ENCODE measurements around the gene FBXO28.

DNA sequence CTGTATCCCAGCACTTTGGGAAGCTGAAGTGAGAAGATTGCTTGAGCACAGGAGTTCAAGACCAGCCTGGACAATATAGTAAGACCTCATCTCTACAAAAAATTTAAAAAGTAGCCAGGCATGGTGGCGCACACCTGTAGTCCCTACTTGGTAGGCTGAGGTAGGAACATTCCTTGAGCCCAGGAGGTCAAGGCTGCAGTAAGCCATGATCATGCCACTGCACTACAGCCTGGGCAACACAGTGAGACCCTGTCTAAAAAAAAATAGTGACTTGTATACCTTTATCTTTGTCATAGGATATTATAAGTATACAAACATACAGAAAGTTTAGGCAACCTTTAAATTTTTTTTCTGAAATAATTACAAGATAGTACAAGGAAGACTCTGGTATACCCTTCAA lies 3.9 kb upstream of the FBXO28 start:
- TF ChIP-seq, protein P1, sequence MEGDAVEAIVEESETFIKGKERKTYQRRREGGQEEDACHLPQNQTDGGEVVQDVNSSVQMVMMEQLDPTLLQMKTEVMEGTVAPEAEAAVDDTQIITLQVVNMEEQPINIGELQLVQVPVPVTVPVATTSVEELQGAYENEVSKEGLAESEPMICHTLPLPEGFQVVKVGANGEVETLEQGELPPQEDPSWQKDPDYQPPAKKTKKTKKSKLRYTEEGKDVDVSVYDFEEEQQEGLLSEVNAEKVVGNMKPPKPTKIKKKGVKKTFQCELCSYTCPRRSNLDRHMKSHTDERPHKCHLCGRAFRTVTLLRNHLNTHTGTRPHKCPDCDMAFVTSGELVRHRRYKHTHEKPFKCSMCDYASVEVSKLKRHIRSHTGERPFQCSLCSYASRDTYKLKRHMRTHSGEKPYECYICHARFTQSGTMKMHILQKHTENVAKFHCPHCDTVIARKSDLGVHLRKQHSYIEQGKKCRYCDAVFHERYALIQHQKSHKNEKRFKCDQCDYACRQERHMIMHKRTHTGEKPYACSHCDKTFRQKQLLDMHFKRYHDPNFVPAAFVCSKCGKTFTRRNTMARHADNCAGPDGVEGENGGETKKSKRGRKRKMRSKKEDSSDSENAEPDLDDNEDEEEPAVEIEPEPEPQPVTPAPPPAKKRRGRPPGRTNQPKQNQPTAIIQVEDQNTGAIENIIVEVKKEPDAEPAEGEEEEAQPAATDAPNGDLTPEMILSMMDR (IDR thresholded peaks at IDR 0.05; ENCODE audit: low read length) = no peak
- no peak for TF ChIP-seq EZH2phosphoT487 (IDR thresholded peaks at IDR 0.05; ENCODE audit: low read length)
- TF ChIP-seq EZH2 (optimal IDR thresholded peaks at IDR 0.05; ENCODE audit: low read depth, low read length) = no peak
